ENCODE results near the gene ITGBL1. TPM values are rescaled to one million over a fixed set of nuclear protein-coding genes. Genes with fewer than 3 reads are reported as not detected.

ITGBL1 gene
- total and polyA plus RNA-seq, 2 of the 8 experiments (the other 6 are each of a cell fraction or from before 2014, with no cell fraction given) = not detected

DNA sequence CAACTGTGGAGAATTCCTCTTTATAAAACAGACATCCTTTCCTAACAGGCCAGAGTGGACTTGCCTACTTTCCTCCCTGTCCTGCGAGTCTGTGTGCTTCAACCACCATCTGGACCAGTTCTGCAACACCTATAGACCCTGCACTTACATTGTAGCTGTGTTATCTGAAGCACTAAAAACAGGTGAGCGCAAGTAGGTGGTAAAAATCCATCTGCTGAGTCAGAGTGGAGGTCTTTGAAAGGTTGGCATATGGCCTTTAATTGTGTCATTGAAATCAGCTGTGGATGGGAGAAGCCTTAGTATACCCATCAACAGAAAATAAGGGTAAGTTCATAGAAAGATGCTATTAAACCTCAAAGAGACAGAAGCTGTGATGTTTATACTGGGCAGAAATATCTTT, 28.6 kb upstream of the ITGBL1 start:
- no peaks in the 10 kb centered on the region for H4K20me1 ChIP-seq (replicated peaks in 1 of 2; ENCODE audit: control insufficient read depth in 1 of 2, insufficient read depth in 2 of 2, low read length in 2 of 2)
- H2BK5ac ChIP-seq (ENCODE audit: low read depth, low read length) = no peak overlapping the region
- no peak overlapping the region for H3K23ac ChIP-seq (ENCODE audit: insufficient read length)
- no peak overlapping the region for H2BK15ac ChIP-seq (ENCODE audit: low read length)
- FAIRE-seq (no peak), DNase-seq (ENCODE audit: low read depth in 1 of 2, low spot score in 2 of 2) (no peak)
- no peak overlapping the region for H3K9ac ChIP-seq (replicated peaks in 1 of 4; ENCODE audit: extremely low read depth in 1 of 4, low read depth in 3 of 4, low read length in 3 of 4)
- H4K5ac ChIP-seq (ENCODE audit: insufficient read length, low read depth, low read length) = no peak overlapping the region
- H3K4me1 ChIP-seq (replicated peaks in 1 of 4; ENCODE audit: control insufficient read depth in 3 of 4, insufficient read depth in 4 of 4, low read length in 3 of 4) = no peaks in the 10 kb centered on the region
- no peak overlapping the region for H2AK5ac ChIP-seq (ENCODE audit: low read depth, low read length)
- H2BK120ac ChIP-seq (replicated peaks; ENCODE audit: low read depth, low read length) = no peak overlapping the region
- no peaks in the 10 kb centered on the region for H3K36me3 ChIP-seq (ENCODE audit: control insufficient read depth in 2 of 4, insufficient read depth in 4 of 4, low read length in 3 of 4)
- no peaks in the 10 kb centered on the region for H3K79me2 ChIP-seq (ENCODE audit: control insufficient read depth in 1 of 2, insufficient read depth in 2 of 2, low read length in 2 of 2)
- 0 out of 2 replicates have a peak, but pooled peaks cover 1% of the 10 kb centered on the region for H3K23me2 ChIP-seq (ENCODE audit: low read depth, low read length)
- H3K9me3 ChIP-seq (ENCODE audit: insufficient read depth in 2 of 2, low read depth in 1 of 2, low read length in 1 of 2) = no peaks in the 10 kb centered on the region
- no peak overlapping the region for H2BK12ac ChIP-seq (ENCODE audit: low read depth, low read length)
- no peaks in the 10 kb centered on the region for H3K27me3 ChIP-seq (replicated peaks in 1 of 4; ENCODE audit: control insufficient read depth in 3 of 4, extremely low read depth in 1 of 4, insufficient read depth in 3 of 4, low read length in 3 of 4)
- H3K4me2 ChIP-seq (ENCODE audit: insufficient read depth in 1 of 2, low read depth in 2 of 2, low read length in 2 of 2) = no peak overlapping the region
- CTCF ChIA-PET (ENCODE audit: partially characterized antibody) = interaction anchor here (0.6 to 1.3 kb wide), 3 partner anchors 11 to 279 kb away, joined by 3 to 4 read pairs (median 3); no protein-coding TSS in a partner anchor
- no peaks in the 10 kb centered on the region for H3K79me1 ChIP-seq (ENCODE audit: low read depth, low read length)
- no peak for TF ChIP-seq SAP30 (IDR thresholded peaks at IDR 0.05; ENCODE audit: insufficient read depth, insufficient replicate concordance, low read length)
- H2AFZ ChIP-seq (ENCODE audit: low read length) = no peak overlapping the region
- no peak overlapping the region for H4K8ac ChIP-seq (ENCODE audit: extremely low read depth, insufficient read depth, low read length)
- POLR2A ChIA-PET (ENCODE audit: partially characterized antibody) = interaction anchor here (0.7 kb wide), 1 partner anchor 351 kb away, joined by 4 read pairs; no protein-coding TSS in a partner anchor
- no peak overlapping the region for H3K14ac ChIP-seq (ENCODE audit: insufficient read length)
- WGBS, 2 experiments (ENCODE audit: extremely low coverage in 1 of 2, insufficient coverage in 1 of 2, insufficient read length in 1 of 2, insufficient replicate concordance in 2 of 2, low coverage in 1 of 2, low lambda C conversion rate in 2 of 2, missing lambda C conversion rate in 1 of 2) = 89% methylated on average over 2 of the region's 2 CpGs; no CpG with 5 or more reads in 1 of the 2 experiments
- H3K27ac ChIP-seq (ENCODE audit: low read depth, low read length) = no peak overlapping the region
- H3K56ac ChIP-seq (replicated peaks; ENCODE audit: insufficient read length, low read depth, low read length) = no peak overlapping the region
- no peak overlapping the region for H3K18ac ChIP-seq (ENCODE audit: extremely low read depth, low read length)
- H3K4me3 ChIP-seq (ENCODE audit: extremely low read depth in 1 of 4, insufficient read depth in 2 of 4, low read depth in 3 of 4, low read length in 4 of 4) = no peak overlapping the region
- H4K91ac ChIP-seq (replicated peaks; ENCODE audit: insufficient read length, low read length) = no peak overlapping the region
- no peak overlapping the region for H3K4ac ChIP-seq (replicated peaks; ENCODE audit: insufficient read length, low read depth, low read length)
- H2BK20ac ChIP-seq (ENCODE audit: low read length) = no peak overlapping the region
